ENCODE data around the gene FGF19.

FGF19 gene

GRCh38 chr11:69703768-69704507, at the start of gene FGF19:
Gene FGF19, minus strand, starts transcription at chr11:69704022. Its CDS starts 146 bp downstream, at chr11:69703876.
- peak; percentile 25 for DNase-seq

DNA sequence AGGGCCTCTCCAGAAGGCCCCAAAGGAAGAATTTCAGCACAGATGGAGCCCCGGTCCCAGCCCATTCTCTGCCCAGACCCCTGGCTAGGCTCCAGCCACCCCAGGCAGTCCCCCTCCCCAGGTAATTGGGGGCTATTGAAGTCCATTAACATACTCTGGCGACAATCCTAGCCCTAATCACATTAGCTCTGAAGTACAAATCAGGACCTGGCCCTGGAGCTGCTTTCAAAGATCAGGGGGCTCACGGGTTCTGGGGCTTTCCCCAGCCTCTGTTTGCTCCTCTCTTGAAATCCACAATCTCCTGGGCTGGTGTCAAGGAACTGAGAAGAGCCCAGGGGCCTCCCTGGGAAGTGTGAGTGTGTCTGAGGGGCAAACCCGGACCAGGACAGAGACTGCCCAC, 49.1 kb upstream of the FGF19 start:
- no peak for DNase-seq

- DNase-seq: no peak
Measured at GRCh38 chr11:69750875-69751597, 47.2 kb upstream of the FGF19 start.

DNA sequence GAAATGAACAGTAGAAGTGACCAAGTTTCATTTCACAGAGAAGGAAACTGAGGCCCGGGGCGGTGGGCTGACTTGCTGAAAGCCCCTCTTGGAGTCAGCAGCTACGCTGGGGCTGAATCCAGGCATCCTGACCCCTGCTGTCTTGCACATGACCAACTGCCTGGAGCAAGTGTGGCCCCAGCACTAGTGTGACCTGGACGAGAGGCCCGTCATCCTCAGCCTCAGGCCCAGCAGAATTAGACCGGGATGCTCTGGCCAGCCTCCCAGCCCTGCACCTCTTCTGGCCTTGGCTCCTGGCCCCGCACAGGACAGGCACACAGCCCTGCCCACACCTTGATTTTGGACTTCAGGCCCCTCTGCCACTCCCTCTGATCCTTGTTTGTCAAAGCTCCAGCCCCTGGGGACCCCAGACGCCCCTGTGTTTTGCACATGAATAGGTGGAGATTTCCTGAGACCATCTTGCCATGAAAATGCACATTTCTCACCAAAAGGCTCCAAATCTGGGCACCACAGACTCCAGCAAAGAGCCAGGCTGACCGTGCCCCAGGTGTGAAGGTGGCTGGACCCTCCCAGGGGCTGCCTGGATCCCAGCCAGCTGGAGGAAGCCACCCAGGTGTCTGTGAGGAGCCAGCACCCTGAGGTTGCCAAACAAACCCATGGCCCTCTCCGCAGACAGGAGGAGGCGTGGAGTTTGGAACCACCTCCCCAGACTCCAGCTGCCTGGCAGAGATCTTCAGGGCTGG, 46.5 kb upstream of the FGF19 start:
- no peak for DNase-seq

DNA sequence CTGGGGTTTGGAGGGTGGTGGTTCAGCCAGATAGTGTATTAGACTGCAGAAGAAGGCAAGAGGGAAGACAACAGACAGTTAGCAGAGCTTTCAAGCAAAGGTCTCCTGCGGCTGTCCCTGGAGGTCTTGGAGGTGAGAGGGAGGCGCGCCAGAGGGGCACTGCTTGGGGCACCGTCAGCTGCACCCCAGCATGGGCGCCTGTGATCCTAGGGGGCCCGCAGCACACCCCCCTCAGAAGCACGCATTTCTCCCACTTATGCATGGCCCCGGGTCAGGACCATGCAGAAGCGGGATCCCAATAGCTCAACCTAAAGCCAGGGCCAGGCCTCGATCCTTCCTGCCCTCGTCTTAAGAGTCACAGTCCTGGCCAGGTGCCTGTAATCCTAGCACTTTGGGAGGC, 44.8 kb upstream of the FGF19 start:
- no peak for DNase-seq

DNA sequence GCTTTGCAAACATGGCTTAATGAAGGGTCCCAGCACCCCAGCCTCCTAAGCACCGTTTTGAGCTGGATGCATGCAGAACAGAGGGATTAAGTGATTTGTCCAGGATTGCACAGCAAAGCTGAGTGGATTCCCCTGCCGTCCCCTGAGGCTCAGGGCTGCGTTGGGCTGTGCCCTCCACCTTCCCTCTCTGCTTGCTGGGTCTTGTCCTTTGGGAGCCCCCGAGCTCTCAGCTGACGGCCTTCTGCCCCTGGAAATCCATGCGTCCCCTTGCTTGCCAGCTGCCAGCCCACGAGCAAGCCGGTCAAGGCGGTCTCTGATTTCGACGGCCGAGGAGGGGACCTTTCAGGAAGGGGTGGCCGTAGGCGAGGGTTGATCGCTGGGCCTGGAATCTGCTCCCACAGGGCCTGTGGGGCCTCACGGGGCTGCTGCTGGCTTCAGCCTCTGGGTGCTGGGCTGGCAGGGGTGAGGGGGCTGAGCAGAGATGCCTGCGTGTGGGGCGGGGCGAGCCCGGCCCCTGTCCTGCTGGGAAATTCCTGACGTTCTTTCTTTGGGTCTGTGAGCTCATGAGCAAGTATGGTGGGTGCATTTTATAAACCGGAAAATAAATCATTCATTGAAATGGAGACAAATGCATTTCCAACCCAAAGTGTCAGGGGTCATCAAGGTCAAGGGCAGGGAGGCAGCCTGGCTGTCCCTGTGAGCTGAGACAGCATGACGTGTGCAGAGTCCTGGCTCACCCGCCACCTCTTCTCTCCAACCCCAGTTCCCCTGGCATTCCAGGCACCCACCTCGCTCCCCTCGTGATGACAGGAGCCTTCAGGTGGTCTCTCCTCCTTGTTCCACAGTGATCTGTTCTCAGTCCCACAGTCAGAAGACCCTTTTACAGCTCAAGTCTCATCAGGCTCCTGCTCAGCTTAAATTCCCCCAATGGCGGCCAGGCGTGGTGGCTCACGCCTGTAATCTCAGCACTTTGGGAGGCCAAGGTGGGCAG, 43.2 kb upstream of the FGF19 start:
- DNase-seq: no peak

- DNase-seq: no peak
Measured at GRCh38 chr11:69746140-69746539, 42.3 kb upstream of the FGF19 start.

DNA sequence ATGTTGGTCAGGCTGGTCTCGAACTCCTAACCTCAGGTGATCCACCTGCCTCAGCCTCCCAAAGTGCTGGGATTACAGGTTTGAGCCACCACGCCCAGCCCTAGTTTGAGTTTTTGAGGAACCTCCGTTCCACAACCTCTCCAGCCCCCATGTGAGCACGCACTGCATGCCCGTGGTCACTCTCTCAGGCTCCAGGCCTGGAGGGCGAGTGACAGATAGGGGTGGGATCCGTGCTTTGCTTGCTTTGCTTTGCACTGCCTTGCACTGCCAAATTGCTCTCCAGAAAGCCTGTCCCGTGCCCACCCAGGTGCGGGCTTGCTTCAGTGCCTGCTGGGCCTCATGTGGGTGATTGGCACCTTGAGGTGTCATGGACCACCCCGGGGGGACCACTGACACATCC, 41.4 kb upstream of the FGF19 start:
- DNase-seq: no peak

- no peak for DNase-seq
Measured at GRCh38 chr11:69744435-69744834, 40.6 kb upstream of the FGF19 start.

- no peak for DNase-seq
Measured at GRCh38 chr11:69734841-69735240, 31.0 kb upstream of the FGF19 start.

GRCh38 chr11:69734367-69734766, 30.5 kb upstream of the FGF19 start:
- DNase-seq: no peak

GRCh38 chr11:69732910-69733309, 29.1 kb upstream of the FGF19 start:
- DNase-seq: no peak

GRCh38 chr11:69731110-69731509, 27.3 kb upstream of the FGF19 start:
- DNase-seq: no peak

GRCh38 chr11:69730500-69730899, 26.7 kb upstream of the FGF19 start:
- DNase-seq: no peak

DNA sequence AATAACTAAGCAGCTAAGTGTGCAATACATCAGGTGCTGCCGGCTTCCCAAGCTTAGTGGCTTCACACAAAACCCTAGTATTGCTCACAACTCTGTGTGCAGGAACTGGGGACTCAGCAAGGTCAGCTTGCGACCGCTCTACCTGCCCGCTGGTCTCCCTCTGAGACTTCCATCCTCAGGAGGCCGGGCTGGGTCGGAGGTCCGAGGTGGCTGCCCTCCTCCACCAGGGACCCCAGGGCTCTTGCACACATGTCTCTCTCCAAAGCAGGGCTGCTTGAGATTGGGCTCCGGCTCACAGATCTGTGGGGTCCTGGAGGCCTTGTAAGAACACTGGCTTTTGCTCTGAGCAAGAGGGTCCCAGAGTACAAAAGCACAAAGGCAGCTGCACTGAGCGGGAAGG, 25.4 kb upstream of the FGF19 start:
- DNase-seq: no peak

GRCh38 chr11:69727266-69727665, 23.4 kb upstream of the FGF19 start:
- DNase-seq: no peak

- DNase-seq: no peak
Measured at GRCh38 chr11:69726481-69726880, 22.7 kb upstream of the FGF19 start.

- no peak for DNase-seq
Measured at GRCh38 chr11:69726019-69726418, 22.2 kb upstream of the FGF19 start.

DNA sequence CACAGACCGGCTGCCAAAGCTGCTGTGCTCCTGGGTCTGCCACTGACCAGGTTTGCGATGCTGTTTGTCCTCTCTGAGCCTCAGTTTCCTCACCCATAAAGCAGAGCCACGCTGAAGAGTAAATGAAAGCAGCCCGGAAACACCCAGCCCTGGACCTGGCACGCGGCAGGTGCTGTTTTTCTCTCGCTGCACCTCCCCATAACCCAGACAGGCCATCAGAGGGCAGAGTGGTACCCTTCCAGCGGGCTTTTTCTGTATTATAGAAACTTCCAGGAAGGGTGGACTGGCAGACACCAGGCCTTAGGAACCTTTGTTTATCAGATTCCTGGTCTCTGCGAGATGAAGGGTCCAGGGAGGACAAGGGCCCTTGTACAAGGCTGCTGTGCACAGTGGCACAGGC, 17.9 kb upstream of the FGF19 start:
- DNase-seq: no peak

DNA sequence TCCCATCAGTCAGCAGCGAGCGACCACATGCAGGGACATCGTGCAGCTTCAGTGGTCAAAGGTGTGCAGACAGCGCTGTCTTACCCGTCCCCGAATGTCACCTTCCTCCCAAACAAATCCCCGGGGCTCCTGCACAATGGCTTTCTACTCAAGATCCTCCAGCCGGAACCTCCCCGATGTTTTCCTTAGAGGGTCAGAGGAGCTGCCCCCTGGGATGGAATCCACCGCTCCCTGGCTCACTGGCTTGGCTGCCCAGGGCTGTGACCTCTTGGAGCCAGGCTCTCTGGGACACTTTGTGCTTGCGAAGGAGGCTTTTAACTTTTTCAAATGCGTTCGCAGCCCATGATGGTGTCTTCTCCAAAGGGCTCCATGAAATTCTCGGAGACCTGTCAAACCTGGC, 17.3 kb upstream of the FGF19 start:
- no peak for DNase-seq

GRCh38 chr11:69718912-69719311, 15.1 kb upstream of the FGF19 start:
- DNase-seq: no peak

GRCh38 chr11:69718147-69718546, 14.3 kb upstream of the FGF19 start:
- peak; percentile 50 for DNase-seq
